GM12891 (cell line): ENCODE measurements around the gene OR10D3.

Experiments used
- PAX5 ChIP-seq: IDR thresholded peaks from 2 replicates; pipeline ENCODE4 v1.6.1; 2011; ENCODE audit warnings: low read length, moderate library complexity, mild to moderate bottlenecking; ENCODE audit not compliant: insufficient read depth, severe bottlenecking
- POLR2A ChIP-seq: IDR thresholded peaks from 2 replicates; pipeline ENCODE4 v1.6.1; 2011; ENCODE audit warnings: low read depth, low read length, control low read depth
- POLR2AphosphoS5 ChIP-seq: IDR thresholded peaks from 2 replicates; pipeline ENCODE4 v1.6.1; 2011; ENCODE audit warnings: low read depth, low read length, control low read depth
- POU2F2 ChIP-seq: IDR thresholded peaks from 2 replicates; pipeline ENCODE4 v1.6.1; 2011; ENCODE audit warnings: low read depth, mild to moderate bottlenecking, control low read depth, low read length, moderate library complexity
- SPI1 ChIP-seq: IDR thresholded peaks from 2 replicates; pipeline ENCODE4 v1.6.1; 2011; ENCODE audit warnings: low read depth, low read length, control low read depth
- TAF1 ChIP-seq: IDR thresholded peaks from 2 replicates; pipeline ENCODE4 v1.6.1; 2011; ENCODE audit warnings: low read depth, low read length, control low read depth

GRCh38 chr11:124211321-124211720, 28.2 kb downstream of the OR10D3 start:
- no peak for TF ChIP-seq SPI1
- TF ChIP-seq POLR2A, result no peak
- no peak for TF ChIP-seq POLR2AphosphoS5
- TF ChIP-seq TAF1, result no peak
- TF ChIP-seq POU2F2, result no peak
- TF ChIP-seq PAX5, result no peak
